Hematopoietic multipotent progenitor cell treated with erythropoietin and hydrocortisone succinate and interleukin-3 and kit ligand, for 6 days (in vitro differentiated cells): ENCODE data around the gene LRP4.
"Not testable (repeated sequence)": the region's sequence is repeated elsewhere in the genome, so short reads cannot be mapped to it uniquely, and the experiment has no call there.

ENCODE experiments used
- DNase-seq: peaks from one replicate; pipeline ENCODE4 v3.0.0-alpha.2; 2015

LRP4 gene

GRCh38 chr11:46918083-46918787 is at the start of gene LRP4:
LRP4 (minus strand) TSS chr11:46918550; CDS start chr11:46918379, 171 bp downstream.
- DNase-seq = peak; percentile 43

DNA sequence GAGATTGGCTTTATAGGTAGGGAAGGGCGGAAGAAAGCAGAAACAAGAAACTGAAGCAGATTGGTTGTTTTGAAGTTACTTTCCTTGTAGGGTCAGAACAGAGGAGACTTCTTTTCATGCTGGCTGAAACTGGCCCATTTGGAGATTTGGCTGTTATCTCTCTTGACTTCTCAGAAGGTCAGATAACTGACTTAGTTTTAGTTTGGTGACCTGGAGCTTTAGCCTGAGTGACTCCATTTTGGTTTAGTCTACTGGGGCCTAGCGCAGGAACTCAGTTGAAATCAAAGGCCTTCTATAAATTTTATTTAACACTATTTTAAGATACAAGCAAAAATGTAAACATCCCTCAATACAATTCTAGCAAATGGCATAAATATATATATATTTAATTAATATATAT is 49.6 kb upstream of the LRP4 start:
- DNase-seq = no peak

DNA sequence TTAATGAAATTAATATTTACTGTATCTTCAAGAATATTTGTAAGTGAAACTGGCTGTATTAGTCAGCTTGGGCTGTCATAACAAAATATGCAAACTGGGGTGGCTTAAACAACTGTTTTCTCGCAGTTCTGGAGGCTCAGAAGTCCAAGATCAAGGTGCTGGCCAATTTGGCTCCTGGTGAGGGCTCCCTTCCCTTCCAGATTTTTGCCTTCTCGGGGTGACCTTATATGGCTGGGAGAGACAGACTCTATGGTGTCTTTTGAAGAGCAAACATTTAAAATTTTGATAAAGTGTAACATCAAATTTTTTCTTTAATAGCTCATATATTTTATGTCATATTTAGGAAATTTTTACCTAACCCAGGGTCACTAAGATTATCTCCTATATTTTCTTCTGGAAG is 48.4 kb upstream of the LRP4 start:
- no peak for DNase-seq

- DNase-seq = no peak
Observed at GRCh38 chr11:46963844-46964243, 45.5 kb upstream of the LRP4 start.

GRCh38 chr11:46961886-46962285 is 43.5 kb upstream of the LRP4 start:
- not testable (repeated sequence) for DNase-seq

- no peak for DNase-seq
Observed at GRCh38 chr11:46961041-46961440, 42.7 kb upstream of the LRP4 start.

DNA sequence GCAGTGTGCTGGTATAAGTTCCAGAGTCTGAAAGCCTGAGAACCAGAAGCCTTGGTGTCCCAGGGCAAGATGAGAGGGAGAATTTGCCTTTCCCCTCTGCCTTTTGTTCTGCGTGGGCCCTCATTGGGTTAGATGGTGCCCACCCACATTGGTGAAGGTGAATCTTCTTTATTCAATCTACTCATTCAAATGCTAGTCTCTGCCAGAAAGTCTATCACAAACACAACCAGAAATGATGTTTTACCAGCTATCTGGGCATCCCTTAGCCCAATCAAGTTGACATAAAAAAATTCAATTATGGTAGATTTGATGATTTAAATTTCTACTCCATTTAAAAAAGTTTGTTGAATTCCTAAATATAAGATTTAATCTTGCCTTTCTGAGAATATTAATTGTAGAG is 40.4 kb upstream of the LRP4 start:
- no peak for DNase-seq

DNA sequence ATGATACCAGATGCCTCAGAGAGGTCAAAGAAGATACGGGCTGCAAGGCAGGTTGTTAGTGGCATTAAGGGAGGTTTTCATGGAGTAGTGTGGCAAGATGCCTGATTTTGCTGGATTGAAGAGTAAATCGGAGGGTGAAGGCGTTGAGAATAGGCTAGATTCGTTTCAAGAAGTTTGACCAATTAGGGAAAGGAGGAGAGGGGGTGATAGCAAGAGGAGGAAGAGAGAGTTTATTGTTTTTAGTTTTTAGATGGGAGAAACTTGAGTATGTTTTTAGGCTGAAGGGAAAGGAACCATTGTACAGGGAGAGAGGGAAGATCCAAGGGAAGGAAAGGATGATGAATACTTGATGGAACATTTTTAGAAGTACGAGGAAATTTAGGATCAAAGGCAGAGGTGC is 34.7 kb upstream of the LRP4 start:
- no peak for DNase-seq

DNA sequence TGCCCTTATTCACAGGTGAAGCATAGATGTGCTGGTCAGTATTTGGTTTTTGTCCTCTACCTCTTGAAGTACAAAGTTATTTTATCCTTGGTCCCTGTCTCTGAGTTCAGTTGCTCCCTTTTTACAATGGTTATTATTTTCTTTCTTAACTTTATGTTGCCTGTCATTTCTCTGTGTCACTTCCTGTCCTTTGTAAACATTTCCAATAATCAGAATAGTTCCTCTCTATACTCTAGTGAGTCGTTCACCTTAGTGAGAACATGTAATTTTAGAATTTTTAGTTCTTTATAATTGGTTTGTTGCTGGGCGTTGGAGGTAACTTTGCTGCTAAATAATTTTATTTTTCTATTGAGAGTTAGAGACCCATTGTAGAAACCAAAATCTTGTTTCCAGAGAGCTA is 34.2 kb upstream of the LRP4 start:
- no peak for DNase-seq

DNA sequence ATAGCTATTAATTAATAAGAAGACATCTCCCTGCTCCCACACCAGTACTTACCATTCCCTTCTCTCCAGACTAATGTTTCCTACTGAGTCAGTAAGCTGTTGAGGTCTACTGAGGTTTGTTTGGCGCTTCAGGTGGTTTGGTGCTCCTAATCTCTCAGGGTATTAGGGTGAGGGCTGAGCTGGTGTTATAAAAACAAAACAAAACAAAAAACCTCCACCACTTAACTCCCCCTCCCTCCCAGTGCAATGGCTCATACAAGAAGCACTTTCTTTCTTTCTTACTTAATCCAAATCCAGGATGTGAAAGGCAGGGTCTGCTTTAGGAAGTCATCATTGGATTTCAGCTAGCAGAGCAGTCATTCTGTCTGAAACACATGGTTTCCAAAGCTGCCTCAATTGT is 33.5 kb upstream of the LRP4 start:
- no peak for DNase-seq

GRCh38 chr11:46949297-46949696 is 30.9 kb upstream of the LRP4 start:
- DNase-seq = no peak

DNA sequence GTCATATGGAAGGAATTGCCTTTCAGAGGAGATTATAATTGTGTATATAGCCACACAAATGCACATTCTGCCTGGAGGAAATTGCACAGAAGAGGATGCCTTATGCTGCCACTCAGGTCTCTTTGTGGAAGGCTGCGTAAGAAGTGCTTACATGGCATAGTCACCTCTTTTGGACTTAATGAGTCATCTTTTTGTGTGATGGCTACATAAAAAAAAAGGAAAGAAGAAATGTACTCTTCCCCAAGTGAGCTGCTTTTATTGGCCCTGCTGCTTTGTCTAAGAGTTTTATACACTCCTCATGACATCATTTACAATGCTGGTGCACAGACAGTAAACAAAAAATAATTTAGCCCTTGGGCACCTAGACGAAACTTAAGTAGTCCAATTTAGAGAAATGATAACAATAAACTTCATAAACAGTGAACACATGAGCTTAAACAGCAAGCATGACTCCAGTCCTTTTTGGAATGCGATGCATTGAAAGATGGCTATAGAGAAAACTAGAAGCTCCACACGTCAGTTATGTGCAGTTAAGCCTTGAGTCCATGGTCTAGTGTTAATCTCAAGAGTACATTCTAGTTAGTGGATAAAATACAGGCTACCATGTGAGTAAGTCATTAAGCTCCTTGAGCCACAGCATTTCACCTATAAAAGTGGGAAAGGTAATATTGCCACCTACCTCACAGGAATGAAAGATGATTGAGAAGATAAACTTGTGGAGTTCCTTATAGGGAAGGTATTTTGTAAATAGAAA is 30.2 kb upstream of the LRP4 start:
- no peak for DNase-seq

- no peak for DNase-seq
Observed at GRCh38 chr11:46947399-46948077, 29.2 kb upstream of the LRP4 start.

GRCh38 chr11:46944356-46945075 is 26.2 kb upstream of the LRP4 start:
- no peak for DNase-seq

- no peak for DNase-seq
Observed at GRCh38 chr11:46942172-46942571, 23.8 kb upstream of the LRP4 start.

DNA sequence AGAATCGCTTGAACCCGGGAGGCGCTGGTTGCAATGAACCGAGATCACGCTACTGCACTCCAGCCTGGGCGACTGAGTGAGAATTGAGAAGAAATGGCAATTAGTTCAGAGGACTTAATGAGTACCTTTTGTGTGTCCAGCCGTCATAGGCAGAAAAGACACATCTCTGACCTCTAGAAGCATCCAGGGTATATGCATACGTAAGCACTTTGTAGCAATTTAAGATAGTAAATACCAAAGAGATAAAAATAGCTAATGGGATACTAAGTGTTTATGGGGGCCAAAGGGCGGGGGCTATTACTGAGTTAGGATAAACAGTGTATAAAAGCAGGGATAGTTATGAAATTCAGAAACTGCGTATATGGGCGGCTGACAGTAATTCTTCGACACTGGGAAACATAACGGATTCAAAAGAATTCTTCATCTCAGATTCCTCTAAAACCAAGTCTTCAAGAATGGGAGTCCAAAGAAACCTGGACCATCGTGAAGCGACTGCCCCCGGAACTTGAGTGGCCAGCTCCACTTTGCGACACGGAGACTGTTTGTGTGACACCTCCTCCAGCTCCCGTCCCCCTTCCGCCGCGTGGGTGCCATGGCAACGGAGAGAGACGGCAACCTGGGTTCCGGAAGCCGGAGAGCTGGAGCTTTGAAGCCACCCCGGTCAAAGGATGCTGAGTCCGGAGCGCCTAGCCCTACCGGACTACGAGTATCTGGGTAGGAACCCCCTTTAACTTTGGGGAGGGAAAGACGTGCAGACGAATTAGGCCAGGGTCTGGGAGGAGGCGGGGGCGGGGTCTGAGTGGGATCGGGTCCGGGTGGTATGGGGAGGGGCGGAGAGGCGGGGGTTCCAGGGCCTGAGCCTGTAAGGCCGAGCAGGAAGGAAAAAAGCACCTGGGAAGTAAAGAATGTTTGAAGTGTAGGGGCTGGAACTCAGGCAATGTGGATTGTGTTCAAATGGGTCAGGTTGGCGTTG is 18.1 kb upstream of the LRP4 start, which contains the start of gene CSTPP1:
Gene CSTPP1 (plus strand): TSS at position 624 of the 973 bp plus-strand sequence. CDS start 45 bp downstream, at position 669.
- peak; percentile 97 for DNase-seq

DNA sequence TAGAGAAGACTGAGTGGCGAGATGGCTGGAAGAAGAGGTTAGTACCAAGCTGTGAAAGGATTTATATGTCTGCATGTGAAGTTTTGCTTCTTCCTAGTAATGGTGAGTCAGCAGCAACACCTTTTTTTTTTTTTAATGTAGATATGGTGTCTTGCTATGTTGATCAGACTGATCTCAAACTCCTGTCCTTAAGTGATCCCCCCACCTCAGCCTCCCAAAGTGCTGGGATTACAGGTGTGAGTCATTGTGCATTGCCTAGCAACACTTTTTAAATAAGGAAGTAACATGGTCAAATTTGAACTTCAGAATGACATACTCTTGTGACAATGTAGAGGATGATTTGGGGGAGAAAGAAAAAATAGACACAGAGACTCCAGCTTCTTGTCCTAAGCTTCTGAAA is 11.7 kb upstream of the LRP4 start:
- no peak for DNase-seq

GRCh38 chr11:46928701-46929100 is 10.4 kb upstream of the LRP4 start:
- not testable (repeated sequence) for DNase-seq

DNA sequence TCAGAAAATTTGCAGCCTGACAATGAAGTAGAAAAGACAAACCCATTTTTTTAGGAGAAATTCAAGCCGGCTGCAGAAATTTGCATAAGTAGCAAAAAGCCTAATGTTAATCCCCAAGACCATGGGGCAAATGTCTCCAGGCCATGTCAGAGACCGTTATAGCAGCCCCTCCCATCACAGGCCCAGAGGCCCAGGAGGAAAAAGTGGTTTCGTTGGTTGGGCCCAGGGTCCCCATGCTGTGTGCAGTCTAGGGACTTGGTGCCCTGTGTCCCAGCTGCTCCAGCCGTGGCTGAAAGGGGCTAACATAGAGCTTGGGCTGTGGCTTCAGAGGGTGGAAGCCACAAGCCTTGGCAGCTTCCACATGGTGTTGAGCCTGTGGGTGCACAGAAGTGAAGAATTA is 9.6 kb upstream of the LRP4 start:
- DNase-seq = not testable (repeated sequence)

- DNase-seq = no peak
Observed at GRCh38 chr11:46920755-46921154, 2.4 kb upstream of the LRP4 start.

DNA sequence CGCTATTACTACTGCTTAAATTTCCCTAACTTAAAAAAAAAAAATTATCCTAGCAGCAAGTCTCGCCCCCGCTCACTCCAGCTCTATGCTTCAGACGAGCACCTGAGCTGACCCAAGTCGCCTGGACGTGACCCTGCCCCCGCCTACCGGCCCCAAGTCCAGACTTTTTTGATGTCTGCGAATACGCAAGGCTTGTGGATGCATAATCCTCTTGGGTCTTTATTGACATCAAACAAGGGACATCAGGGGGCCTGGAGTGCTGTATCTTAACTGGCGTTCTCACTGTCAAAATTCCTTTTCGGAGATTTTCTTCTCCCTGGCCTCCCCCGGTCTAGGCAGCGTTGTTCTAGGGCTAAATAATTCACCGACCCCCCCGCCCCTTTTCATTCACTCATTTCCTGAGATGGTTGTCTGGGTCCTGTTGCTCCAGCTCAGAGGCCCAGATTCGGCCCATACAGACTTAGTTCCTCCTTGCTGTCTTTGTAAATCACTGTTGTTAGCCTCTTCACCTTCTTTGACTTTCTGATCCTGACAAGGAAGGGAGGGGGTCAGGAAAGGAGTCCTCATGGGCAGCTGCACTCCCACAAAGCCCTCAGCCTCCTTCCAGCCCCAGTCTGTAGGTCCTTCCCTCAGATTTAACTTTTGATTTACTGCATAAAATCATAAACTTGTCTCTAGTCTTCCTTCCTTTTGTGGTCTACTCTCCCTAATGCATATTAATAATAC is 601 bp upstream of the LRP4 start:
- DNase-seq = peak; percentile 21
